Measurements from ENCODE around the gene IFNK.
"Not testable (repeated sequence)": the region's sequence is repeated elsewhere in the genome, so short reads cannot be mapped to it uniquely, and the experiment has no call there.

Gene IFNK

GRCh38 chr9:27524236-27524635, at the start of gene IFNK:
TSS of gene IFNK (plus strand) at chr9:27524290. CDS start at chr9:27524337, 47 bp downstream.
- no peak for DNase-seq

- no peak for DNase-seq
These were observed 49.8 kb upstream of the IFNK start for GRCh38 chr9:27474305-27474704.

GRCh38 chr9:27475057-27475595, 49.0 kb upstream of the IFNK start:
- no peak for DNase-seq

- no peak for DNase-seq
These were observed 47.1 kb upstream of the IFNK start for GRCh38 chr9:27476870-27477515.

- DNase-seq = no peak
These were observed 45.8 kb upstream of the IFNK start for GRCh38 chr9:27478322-27478721.

- no peak for DNase-seq
These were observed 41.4 kb upstream of the IFNK start for GRCh38 chr9:27482709-27483108.

- DNase-seq = no peak
These were observed 40.5 kb upstream of the IFNK start for GRCh38 chr9:27483576-27483975.

GRCh38 chr9:27485158-27485557, 38.9 kb upstream of the IFNK start:
- no peak for DNase-seq

GRCh38 chr9:27487128-27487640, 36.9 kb upstream of the IFNK start:
- DNase-seq = no peak

- no peak for DNase-seq
These were observed 36.2 kb upstream of the IFNK start for GRCh38 chr9:27487927-27488326.

GRCh38 chr9:27489087-27489876, 34.8 kb upstream of the IFNK start:
- no peak for DNase-seq

- DNase-seq = no peak
These were observed 32.9 kb upstream of the IFNK start for GRCh38 chr9:27491154-27491553.

- DNase-seq = no peak
These were observed 28.5 kb upstream of the IFNK start for GRCh38 chr9:27495480-27496134.

GRCh38 chr9:27496135-27496504, 28.0 kb upstream of the IFNK start:
- DNase-seq = no peak

GRCh38 chr9:27497883-27498417, 26.1 kb upstream of the IFNK start:
- DNase-seq = peak; percentile 35 to 67

GRCh38 chr9:27499451-27499850, 24.6 kb upstream of the IFNK start:
- no peak for DNase-seq

GRCh38 chr9:27500902-27501301, 23.2 kb upstream of the IFNK start:
- not testable (repeated sequence) for DNase-seq

- DNase-seq = no peak
These were observed 20.5 kb upstream of the IFNK start for GRCh38 chr9:27503623-27504022.

- DNase-seq = no peak
These were observed 19.8 kb upstream of the IFNK start for GRCh38 chr9:27504259-27504658.

GRCh38 chr9:27505744-27506161, 18.3 kb upstream of the IFNK start:
- no peak for DNase-seq

- DNase-seq = no peak
These were observed 17.1 kb upstream of the IFNK start for GRCh38 chr9:27506981-27507380.

- DNase-seq = no peak
These were observed 13.3 kb upstream of the IFNK start for GRCh38 chr9:27510780-27511179.

GRCh38 chr9:27511771-27512170, 12.3 kb upstream of the IFNK start:
- DNase-seq = no peak
